A549 (cell line): ENCODE results near the gene CLSTN2.

Experiments used
- CTCF ChIP-seq: fragments of >200 bp; sonication (Bioruptor Twin); formaldehyde crosslinking; IDR thresholded peaks from 3 replicates; pipeline ENCODE4 v1.5.1; 2016
- RFX5 ChIP-seq: fragments of 450-650 bp; IDR thresholded peaks from 2 replicates; pipeline ENCODE4 v1.7.1; 2014; ENCODE audit warnings: antibody characterized with exemption, mild to moderate bottlenecking, moderate library complexity

- TF ChIP-seq RFX5 (no peak), CTCF (no peak)
These were observed 309.9 kb downstream of the CLSTN2 start for GRCh38 chr3:140244893-140245292.
